HG02870 (cell line): ENCODE measurements around the gene ZBTB42.
"Not testable (repeated sequence)": the region's sequence is repeated elsewhere in the genome, so short reads cannot be mapped to it uniquely, and the experiment has no call there.

Experiments
- ATAC-seq: cut with Tn5 transposase; IDR thresholded peaks from one replicate; pipeline ENCODE4 v1.9.1; 2021; ENCODE audit warnings: mild to moderate bottlenecking, moderate library complexity; ENCODE audit not compliant: unreplicated experiment

ZBTB42 gene

GRCh38 chr14:104805941-104806624 lies 5.2 kb downstream of the ZBTB42 start:
- no peak for ATAC-seq

- no peak for ATAC-seq
Measured at GRCh38 chr14:104806625-104807465, 5.9 kb downstream of the ZBTB42 start.

GRCh38 chr14:104808456-104808855 lies 7.6 kb downstream of the ZBTB42 start:
- no peak for ATAC-seq

GRCh38 chr14:104810316-104810715 lies 9.4 kb downstream of the ZBTB42 start:
- no peak for ATAC-seq

GRCh38 chr14:104813286-104813685 lies 12.4 kb downstream of the ZBTB42 start:
- no peak for ATAC-seq

GRCh38 chr14:104814701-104815100 lies 13.8 kb downstream of the ZBTB42 start:
- ATAC-seq: not testable (repeated sequence)

GRCh38 chr14:104816616-104816884 lies 15.6 kb downstream of the ZBTB42 start:
- ATAC-seq: no peak

- no peak for ATAC-seq
Measured at GRCh38 chr14:104817930-104818713, 17.2 kb downstream of the ZBTB42 start.

- ATAC-seq: no peak
Measured at GRCh38 chr14:104818714-104819161, 17.8 kb downstream of the ZBTB42 start.

- no peak for ATAC-seq
Measured at GRCh38 chr14:104819361-104819781, 18.5 kb downstream of the ZBTB42 start.

GRCh38 chr14:104820669-104821228 lies 19.8 kb downstream of the ZBTB42 start:
- no peak for ATAC-seq

GRCh38 chr14:104821229-104821945 lies 20.5 kb downstream of the ZBTB42 start:
- ATAC-seq: no peak

- no peak for ATAC-seq
Measured at GRCh38 chr14:104821971-104822608, 21.2 kb downstream of the ZBTB42 start.

GRCh38 chr14:104822821-104823615 lies 22.1 kb downstream of the ZBTB42 start:
- ATAC-seq: no peak

GRCh38 chr14:104824353-104824997 lies 23.6 kb downstream of the ZBTB42 start:
- ATAC-seq: no peak

- ATAC-seq: no peak
Measured at GRCh38 chr14:104826189-104826860, 25.4 kb downstream of the ZBTB42 start.

GRCh38 chr14:104826861-104827176 lies 25.9 kb downstream of the ZBTB42 start:
- no peak for ATAC-seq
